ENCODE data around the gene NIPAL1. TPM values are rescaled to one million over a fixed set of nuclear protein-coding genes. Genes with fewer than 3 reads are reported as not detected.

Gene NIPAL1
- total and polyA plus RNA-seq, 5 donors from 2014 or later, result 0.15 to 0.74 (median 0.62) TPM; not detected in 1

DNA sequence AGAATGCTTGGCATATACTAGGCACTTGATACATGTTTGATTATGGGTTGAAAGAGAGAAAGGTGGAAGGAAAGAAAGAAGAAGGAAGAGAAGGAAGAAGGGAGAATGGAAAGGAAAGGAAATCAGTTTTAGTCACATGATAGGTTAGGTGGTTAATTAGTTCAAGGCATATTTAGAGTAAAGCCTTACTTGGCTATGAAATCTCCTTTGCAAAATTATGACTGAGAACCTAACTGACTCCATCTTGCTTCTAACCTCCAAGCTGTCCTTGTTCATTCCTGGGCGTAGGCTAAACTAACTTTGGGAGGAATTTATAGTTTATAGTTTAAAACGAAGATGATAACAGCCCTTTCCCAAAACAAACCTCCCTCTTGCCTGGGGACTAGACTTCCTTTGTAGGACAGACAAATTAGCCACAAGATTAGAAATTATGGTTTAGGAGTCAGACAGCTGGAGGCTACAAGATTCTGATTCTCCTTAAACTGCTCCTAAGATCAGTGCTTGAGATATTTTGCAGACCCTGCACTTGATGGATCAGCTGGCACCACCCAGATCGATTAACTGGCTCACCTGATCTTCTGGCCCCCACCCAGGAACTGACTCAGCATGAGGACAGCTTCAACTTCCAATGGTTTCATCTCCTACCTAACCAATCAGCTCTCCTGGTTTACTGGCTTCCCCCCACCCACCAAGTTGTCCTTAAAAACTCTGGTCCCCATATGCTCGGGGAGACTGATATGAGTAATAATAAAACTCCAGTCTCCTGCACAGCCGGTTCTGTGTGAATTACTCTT, 62.5 kb downstream of the NIPAL1 start:
- Histone ChIP-seq H3K27me3 (ENCODE audit: control insufficient read depth, insufficient read depth, low read length) (no peaks in the 10 kb centered on the region), H3K4me3 (ENCODE audit: low read depth, low read length) (no peak overlapping the region), H3K27ac (ENCODE audit: insufficient read depth, low read length, poor library complexity, severe bottlenecking) (no peak overlapping the region), H3K4me1 (ENCODE audit: control insufficient read depth, insufficient read depth, low read length, poor library complexity, severe bottlenecking) (no peaks in the 10 kb centered on the region), H3K36me3 (ENCODE audit: control insufficient read depth, insufficient read depth, low read length) (peaks cover 34% of the 10 kb centered on the region), H3K9me3 (ENCODE audit: control insufficient read depth in 2 of 2, low read length in 2 of 2) (no peaks in the 10 kb centered on the region)
- Mint-ChIP-seq H3K4me1 (peaks cover 6 to 53% (median 24%) of the 10 kb centered on the region in 4 donors), H3K27ac (peak overlapping the region; percentile 9 to 74 (median 11)), H3K4me3 (no peak overlapping the region), H3K36me3 (peaks cover 48% of the 10 kb centered on the region), H3K9me3 (no peaks in the 10 kb centered on the region), H3K27me3 (no peaks in the 10 kb centered on the region)
- ATAC-seq (ENCODE audit: low read depth in 2 of 2) (no peak), DNase-seq (no peak)

DNA sequence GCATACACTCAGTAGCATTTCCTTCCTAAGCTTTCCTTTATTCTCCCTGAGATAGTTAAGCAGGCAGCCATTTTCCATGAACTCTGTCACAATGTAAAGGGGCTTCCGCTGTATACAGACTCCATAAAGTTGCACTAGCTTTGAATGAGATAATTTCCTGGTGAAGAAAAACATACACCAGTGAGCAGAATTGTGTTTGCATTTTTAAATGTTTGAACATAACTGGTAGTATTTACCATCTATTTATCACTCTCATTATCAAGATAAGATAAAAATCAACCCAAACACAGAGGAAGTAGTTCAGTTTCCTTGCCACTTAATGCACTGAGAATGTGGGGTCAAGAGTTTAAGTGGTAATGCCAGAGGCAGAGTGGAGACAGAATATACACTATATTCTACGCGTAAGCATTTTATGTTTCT, 63.4 kb downstream of the NIPAL1 start:
- Mint-ChIP-seq H3K27me3 (no peaks in the 10 kb centered on the region), H3K9me3 (no peaks in the 10 kb centered on the region), H3K27ac (peak overlapping the region in 2 of 3 donors; percentile 9 to 11), H3K4me3 (no peak overlapping the region), H3K36me3 (peaks cover 50% of the 10 kb centered on the region), H3K4me1 (peaks cover 6 to 50% (median 24%) of the 10 kb centered on the region in 4 donors)
- Histone ChIP-seq H3K27ac (ENCODE audit: insufficient read depth, low read length, poor library complexity, severe bottlenecking) (no peak overlapping the region), H3K36me3 (ENCODE audit: control insufficient read depth, insufficient read depth, low read length) (peaks cover 36% of the 10 kb centered on the region), H3K4me3 (ENCODE audit: low read depth, low read length) (no peak overlapping the region), H3K27me3 (ENCODE audit: control insufficient read depth, insufficient read depth, low read length) (no peaks in the 10 kb centered on the region), H3K4me1 (ENCODE audit: control insufficient read depth, insufficient read depth, low read length, poor library complexity, severe bottlenecking) (no peaks in the 10 kb centered on the region), H3K9me3 (ENCODE audit: control insufficient read depth in 2 of 2, low read length in 2 of 2) (no peaks in the 10 kb centered on the region)
- DNase-seq, result no peak
- ATAC-seq (ENCODE audit: low read depth in 2 of 2), result no peak

DNA sequence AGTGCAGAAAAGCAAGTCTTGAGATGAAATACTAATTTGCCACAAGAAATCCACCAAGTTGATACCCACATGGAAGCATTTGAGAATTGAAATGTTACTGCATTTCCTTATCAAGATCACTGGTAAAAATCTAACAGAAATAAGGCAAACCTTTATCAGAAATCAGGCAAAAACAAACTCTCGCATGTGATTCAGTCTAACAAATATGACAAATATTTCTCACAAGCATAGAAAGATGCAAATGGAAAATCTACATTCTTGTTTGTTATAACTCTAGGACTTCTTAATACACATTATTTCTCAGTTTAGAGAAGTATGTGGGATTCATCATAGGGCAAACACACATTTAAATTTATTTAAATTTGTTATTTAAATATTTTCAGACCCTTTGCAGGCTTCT, 64.6 kb downstream of the NIPAL1 start:
- H3K36me3 ChIP-seq (ENCODE audit: control insufficient read depth, insufficient read depth, low read length), result peaks cover 40% of the 10 kb centered on the region
- no peak for ATAC-seq (ENCODE audit: low read depth in 2 of 2)
- Mint-ChIP-seq H3K9me3 (no peaks in the 10 kb centered on the region), H3K4me3 (no peak overlapping the region), H3K27ac (peak overlapping the region in 1 of 3 donors; percentile 3), H3K36me3 (peaks cover 56% of the 10 kb centered on the region), H3K4me1 (peaks cover 6 to 51% (median 23%) of the 10 kb centered on the region in 4 donors), H3K27me3 (no peaks in the 10 kb centered on the region)
- H3K4me3 ChIP-seq (ENCODE audit: low read depth, low read length), result no peak overlapping the region
- peak overlapping the region; percentile 1 for H3K27ac ChIP-seq (ENCODE audit: insufficient read depth, low read length, poor library complexity, severe bottlenecking)
- DNase-seq, result no peak
- no peaks in the 10 kb centered on the region for H3K4me1 ChIP-seq (ENCODE audit: control insufficient read depth, insufficient read depth, low read length, poor library complexity, severe bottlenecking)
- H3K27me3 ChIP-seq (ENCODE audit: control insufficient read depth, insufficient read depth, low read length), result no peaks in the 10 kb centered on the region
- H3K9me3 ChIP-seq (ENCODE audit: control insufficient read depth in 2 of 2, low read length in 2 of 2), result no peaks in the 10 kb centered on the region

GRCh38 chr4:48082956-48083355, 66.4 kb downstream of the NIPAL1 start:
- Histone ChIP-seq H3K27me3 (ENCODE audit: control insufficient read depth, insufficient read depth, low read length) (no peaks in the 10 kb centered on the region), H3K4me1 (ENCODE audit: control insufficient read depth, insufficient read depth, low read length, poor library complexity, severe bottlenecking) (no peaks in the 10 kb centered on the region), H3K36me3 (ENCODE audit: control insufficient read depth, insufficient read depth, low read length) (peaks cover 43% of the 10 kb centered on the region), H3K27ac (ENCODE audit: insufficient read depth, low read length, poor library complexity, severe bottlenecking) (no peak overlapping the region), H3K4me3 (ENCODE audit: low read depth, low read length) (no peak overlapping the region), H3K9me3 (ENCODE audit: control insufficient read depth in 2 of 2, low read length in 2 of 2) (no peaks in the 10 kb centered on the region)
- Mint-ChIP-seq H3K27me3 (no peaks in the 10 kb centered on the region), H3K9me3 (no peaks in the 10 kb centered on the region), H3K4me1 (peaks cover 6 to 49% (median 23%) of the 10 kb centered on the region in 4 donors), H3K27ac (peak overlapping the region in 2 of 3 donors; percentile 18 to 38), H3K4me3 (no peak overlapping the region), H3K36me3 (peaks cover 54% of the 10 kb centered on the region)
- ATAC-seq (ENCODE audit: low read depth in 2 of 2) (no peak), DNase-seq (no peak)

DNA sequence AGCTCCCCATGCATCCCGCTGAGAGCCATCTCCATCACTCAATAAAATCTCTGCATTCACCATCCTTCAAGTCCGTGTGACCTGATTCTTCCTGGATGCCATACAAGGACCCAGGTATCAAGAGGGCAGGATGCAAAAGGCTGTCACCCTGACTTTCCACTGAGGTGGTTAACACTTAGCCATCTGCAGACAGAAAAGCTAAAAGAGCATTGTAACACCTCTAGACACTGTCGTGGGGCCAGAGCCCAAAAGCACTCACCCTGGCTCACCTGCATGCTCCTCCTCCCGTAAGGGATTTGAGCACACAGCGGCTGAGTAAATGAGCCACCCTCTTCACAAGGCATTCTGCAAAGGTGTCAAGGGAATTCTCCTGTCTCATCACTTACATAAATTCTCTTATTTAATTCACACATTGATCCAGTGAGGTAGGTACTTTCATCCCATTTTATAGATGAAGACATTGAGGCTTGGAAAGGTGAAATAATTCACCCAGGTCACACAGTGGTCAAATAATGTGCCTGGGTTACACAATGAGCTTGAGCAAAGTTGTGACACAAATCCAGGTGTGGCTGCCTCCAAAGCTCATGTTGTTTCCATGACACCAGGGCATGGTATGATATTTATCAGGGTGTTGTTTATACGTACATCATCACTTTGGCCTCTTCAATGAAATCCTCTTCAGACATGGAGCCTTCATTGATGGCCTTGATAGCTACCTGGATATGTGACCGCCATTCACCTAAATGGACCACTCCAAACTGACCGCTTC, 69.4 kb downstream of the NIPAL1 start:
- no peak overlapping the region for H3K4me3 ChIP-seq (ENCODE audit: low read depth, low read length)
- no peak overlapping the region for H3K4me3 Mint-ChIP-seq
- peaks cover 0 to 29% (median 8%) of the 10 kb centered on the region in 4 donors for H3K4me1 Mint-ChIP-seq
- H3K4me1 ChIP-seq (ENCODE audit: control insufficient read depth, insufficient read depth, low read length, poor library complexity, severe bottlenecking), result no peaks in the 10 kb centered on the region
- H3K27ac Mint-ChIP-seq, result peak overlapping the region in 1 of 3 donors; percentile 48
- H3K27me3 ChIP-seq (ENCODE audit: control insufficient read depth, insufficient read depth, low read length), result no peaks in the 10 kb centered on the region
- H3K36me3 Mint-ChIP-seq, result peaks cover 46% of the 10 kb centered on the region
- H3K9me3 ChIP-seq (ENCODE audit: control insufficient read depth in 2 of 2, low read length in 2 of 2), result no peaks in the 10 kb centered on the region
- no peak overlapping the region for H3K27ac ChIP-seq (ENCODE audit: insufficient read depth, low read length, poor library complexity, severe bottlenecking)
- DNase-seq (no peak), ATAC-seq (ENCODE audit: low read depth in 2 of 2) (no peak)
- H3K27me3 Mint-ChIP-seq, result no peaks in the 10 kb centered on the region
- no peaks in the 10 kb centered on the region for H3K9me3 Mint-ChIP-seq
- H3K36me3 ChIP-seq (ENCODE audit: control insufficient read depth, insufficient read depth, low read length), result peaks cover 67% of the 10 kb centered on the region

Other genes starting within 250 kb of the NIPAL1 start
- 0.64 TPM for gene CORIN, start 178.7 kb upstream of the NIPAL1 start, total RNA-seq
- not detected for gene CORIN, start 178.7 kb upstream of the NIPAL1 start, polyA plus RNA-seq
- gene NFXL1, start 102.2 kb upstream of the NIPAL1 start, total RNA-seq, result 11.2 TPM
- gene NFXL1, start 102.2 kb upstream of the NIPAL1 start, polyA plus RNA-seq, result 10 to 100 TPM in 1 of 4 donors, 1 to 10 TPM in 3; 6.3 to 10.2 (median 7.8) TPM
- not detected for gene CNGA1, start 91 bp upstream of the NIPAL1 start, total RNA-seq
- under 1 TPM in 1 of 4 donors, not detected in 3; 0.06 TPM for gene CNGA1, start 91 bp upstream of the NIPAL1 start, polyA plus RNA-seq
- gene TXK, start 117.5 kb downstream of the NIPAL1 start, total RNA-seq, result 58.0 TPM
- gene TXK, start 117.5 kb downstream of the NIPAL1 start, polyA plus RNA-seq, result 10 to 100 TPM; 38.3 to 77.2 (median 62.7) TPM

All from CD4-positive, CD25-positive, alpha-beta regulatory T cell (primary cell).